GM10266 (cell line): ENCODE data around the gene MRPL39.
A peak's percentile ranks its signal among the peaks of the same experiment; 100 is the strongest.

Experiments used
- DNase-seq: peaks from one replicate; pipeline ENCODE4 v3.0.0; 2012; ENCODE audit errors: extremely low spot score
- CTCF ChIP-seq: IDR thresholded peaks from 2 replicates; pipeline ENCODE4 v1.5.1; 2012; ENCODE audit warnings: mild to moderate bottlenecking, low read depth; ENCODE audit not compliant: control insufficient read depth, insufficient read depth; ENCODE audit errors: missing control alignments

Gene MRPL39

GRCh38 chr21:25573409-25574206 lies 33.7 kb downstream of the MRPL39 start:
- no peak for TF ChIP-seq CTCF
- no peak for DNase-seq

GRCh38 chr21:25572861-25573310 lies 34.4 kb downstream of the MRPL39 start:
- DNase-seq, result no peak

GRCh38 chr21:25571726-25572121 lies 35.6 kb downstream of the MRPL39 start:
- TF ChIP-seq CTCF, result no peak
- DNase-seq, result no peak

More at GRCh38 chr21:25572861-25573310, 34.4 kb downstream of the MRPL39 start:
- TF ChIP-seq CTCF, result no peak

- no peak for DNase-seq
- TF ChIP-seq CTCF, result no peak
These were observed 37.6 kb downstream of the MRPL39 start for GRCh38 chr21:25569711-25570110.

GRCh38 chr21:25569084-25569483 lies 38.2 kb downstream of the MRPL39 start:
- no peak for TF ChIP-seq CTCF
- no peak for DNase-seq

GRCh38 chr21:25568246-25568645 lies 39.0 kb downstream of the MRPL39 start:
- DNase-seq, result no peak
- TF ChIP-seq CTCF, result no peak

- TF ChIP-seq CTCF, result peak; percentile 35
These were observed 39.8 kb downstream of the MRPL39 start for GRCh38 chr21:25567472-25567871.

More at GRCh38 chr21:25567472-25567871, 39.8 kb downstream of the MRPL39 start:
- DNase-seq, result no peak
